Fibroblast of lung (primary cell): ENCODE results near the gene SLC25A1.

Source experiments
- CTCF ChIP-seq, 2 donors: IDR thresholded peaks in 1 of 2; conservative IDR thresholded peaks in 1 of 2; 1 replicate in 1 of 2; 2 replicates in 1 of 2; pipeline ENCODE4 v1.5.1; 2011 to 2012; ENCODE audit warnings: low read length in 2 of 2, control low read depth in 1 of 2, inconsistent platforms in 1 of 2, low read depth in 1 of 2, mild to moderate bottlenecking in 1 of 2
- EZH2 ChIP-seq: IDR thresholded peaks from 2 replicates; pipeline ENCODE4 v1.5.1; 2012; ENCODE audit warnings: low read length, control low read depth, mild to moderate bottlenecking; ENCODE audit errors: missing control alignments

GRCh38 chr22:19137384-19138216 lies 40.9 kb downstream of the SLC25A1 start:
- TF ChIP-seq CTCF (conservative IDR thresholded peaks at IDR 0.05 in 1 of 2, IDR thresholded peaks at IDR 0.05 in 1 of 2; ENCODE audit: low read depth in 1 of 2, low read length in 2 of 2) (no peak), EZH2 (no peak)
